Measurements from ENCODE around the gene SLC25A13.

DNA sequence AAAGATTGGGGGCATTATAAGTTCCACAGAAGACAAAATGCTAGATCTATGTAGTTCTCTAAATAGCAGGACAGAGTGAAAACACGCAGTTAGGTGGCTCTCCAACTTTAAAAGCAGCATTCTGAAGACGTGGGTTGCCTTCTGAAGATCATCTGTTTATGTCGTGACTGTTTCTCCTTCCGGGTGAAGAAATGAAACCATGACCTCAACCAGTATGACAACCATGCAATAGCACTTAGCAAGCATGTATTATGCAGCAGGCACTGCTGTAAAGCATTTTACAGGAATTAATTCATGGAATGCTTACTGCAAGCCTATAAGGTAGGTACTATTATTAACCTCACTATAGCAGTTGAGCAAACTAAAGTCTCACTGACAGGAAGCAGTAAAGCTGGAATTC, 125.2 kb downstream of the SLC25A13 start:
- TF ChIP-seq, protein P1, sequence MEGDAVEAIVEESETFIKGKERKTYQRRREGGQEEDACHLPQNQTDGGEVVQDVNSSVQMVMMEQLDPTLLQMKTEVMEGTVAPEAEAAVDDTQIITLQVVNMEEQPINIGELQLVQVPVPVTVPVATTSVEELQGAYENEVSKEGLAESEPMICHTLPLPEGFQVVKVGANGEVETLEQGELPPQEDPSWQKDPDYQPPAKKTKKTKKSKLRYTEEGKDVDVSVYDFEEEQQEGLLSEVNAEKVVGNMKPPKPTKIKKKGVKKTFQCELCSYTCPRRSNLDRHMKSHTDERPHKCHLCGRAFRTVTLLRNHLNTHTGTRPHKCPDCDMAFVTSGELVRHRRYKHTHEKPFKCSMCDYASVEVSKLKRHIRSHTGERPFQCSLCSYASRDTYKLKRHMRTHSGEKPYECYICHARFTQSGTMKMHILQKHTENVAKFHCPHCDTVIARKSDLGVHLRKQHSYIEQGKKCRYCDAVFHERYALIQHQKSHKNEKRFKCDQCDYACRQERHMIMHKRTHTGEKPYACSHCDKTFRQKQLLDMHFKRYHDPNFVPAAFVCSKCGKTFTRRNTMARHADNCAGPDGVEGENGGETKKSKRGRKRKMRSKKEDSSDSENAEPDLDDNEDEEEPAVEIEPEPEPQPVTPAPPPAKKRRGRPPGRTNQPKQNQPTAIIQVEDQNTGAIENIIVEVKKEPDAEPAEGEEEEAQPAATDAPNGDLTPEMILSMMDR (IDR thresholded peaks at IDR 0.05) = no peak
- no peak for TF ChIP-seq POLR2A (IDR thresholded peaks at IDR 0.05)
- TF ChIP-seq POLR2AphosphoS5 (IDR thresholded peaks at IDR 0.05) = no peak

All from breast epithelium (tissue), 3 donors.